AG09319 (cell line): ENCODE measurements around the gene ARHGEF11.

Source experiments
- DNase-seq: peaks from one replicate; pipeline ENCODE4 v3.0.0-alpha.2; 2010; ENCODE audit warnings: low read depth; ENCODE audit errors: extremely low read depth
- CTCF ChIP-seq: IDR thresholded peaks from 2 replicates; pipeline ENCODE4 v1.5.1; 2011; ENCODE audit warnings: low read depth, mild to moderate bottlenecking, inconsistent platforms, low read length, moderate library complexity

Gene ARHGEF11

GRCh38 chr1:156912310-156912709, 133.2 kb downstream of the ARHGEF11 start:
- TF ChIP-seq CTCF = no peak
- no peak for DNase-seq

- no peak for TF ChIP-seq CTCF
- DNase-seq = no peak
These were observed 133.8 kb downstream of the ARHGEF11 start for GRCh38 chr1:156911577-156912298.

GRCh38 chr1:156910309-156910782, 135.2 kb downstream of the ARHGEF11 start:
- no peak for DNase-seq
- peak; percentile 63 for TF ChIP-seq CTCF

GRCh38 chr1:156909671-156910070, 135.9 kb downstream of the ARHGEF11 start:
- DNase-seq = no peak
- no peak for TF ChIP-seq CTCF

GRCh38 chr1:156908955-156909354, 136.6 kb downstream of the ARHGEF11 start:
- no peak for TF ChIP-seq CTCF
- DNase-seq = no peak

- no peak for DNase-seq
- TF ChIP-seq CTCF = no peak
These were observed 137.0 kb downstream of the ARHGEF11 start for GRCh38 chr1:156908541-156908940.

- TF ChIP-seq CTCF = no peak
- DNase-seq = no peak
These were observed 139.2 kb downstream of the ARHGEF11 start for GRCh38 chr1:156906206-156906906.
